Gastrocnemius medialis (tissue), 4 donors: ENCODE measurements around the gene FAM83D. TPM values are rescaled to one million over a fixed set of nuclear protein-coding genes. Genes with fewer than 3 reads are reported as not detected.

Experiments used
- ATAC-seq, 2 donors: fragments of 150-250 bp; one replicate each; pipeline ENCODE4 v1.9.1; 2016
- DNase-seq, 2 donors: peaks; one replicate each; pipeline ENCODE4 v3.0.0-alpha.2; 2019
- H3K27ac ChIP-seq, 4 donors: fragments of 200-600 bp; sonication (generic); 1 replicate in 1 of 4; 2 replicates in 3 of 4; pipeline ENCODE4 v1.5.1; 2016 to 2018; ENCODE audit warnings: mild to moderate bottlenecking in 2 of 4, moderate library complexity in 1 of 4
- H3K27me3 ChIP-seq, 3 donors: fragments of 200-600 bp; sonication (generic) in 2 of 3; 1 replicate in 1 of 3; 2 replicates in 2 of 3; pipeline versions ENCODE4 v1.5.1 to v1.6.0; 2016 to 2019; ENCODE audit warnings: mild to moderate bottlenecking in 1 of 3, moderate library complexity in 1 of 3
- H3K36me3 ChIP-seq, 2 donors: fragments of 200-600 bp; sonication (generic) in 1 of 2; one replicate each; pipeline ENCODE4 v1.5.1; 2017 to 2018
- H3K4me1 ChIP-seq, 2 donors: fragments of 200-600 bp; sonication (generic) in 1 of 2; one replicate each; pipeline ENCODE4 v1.5.1; 2016 to 2017; ENCODE audit warnings: mild to moderate bottlenecking in 2 of 2
- H3K4me3 ChIP-seq, 4 donors: fragments of 200-600 bp; sonication (generic) in 3 of 4; 1 replicate in 1 of 4; 2 replicates in 3 of 4; pipeline ENCODE4 v1.5.1; 2016 to 2019; ENCODE audit warnings: mild to moderate bottlenecking in 2 of 4
- H3K9me3 ChIP-seq, 3 donors: fragments of 200-600 bp; sonication (generic) in 2 of 3; 1 replicate in 1 of 3; 2 replicates in 2 of 3; pipeline ENCODE4 v1.5.1; 2016 to 2019
- CTCF ChIP-seq, 5 experiments: fragments of 450-650 bp in 3 of 5; fragments of 200-600 bp in 2 of 5; sonication (generic) in 2 of 5; IDR thresholded peaks in 4 of 5; conservative IDR thresholded peaks in 1 of 5; 1 replicate in 4 of 5; 2 replicates in 1 of 5; pipeline ENCODE4 v1.5.1; 2016 to 2019; ENCODE audit warnings: antibody characterized with exemption in 5 of 5, mild to moderate bottlenecking in 3 of 5, moderate library complexity in 3 of 5
- POLR2A ChIP-seq, 2 donors: fragments of 450-650 bp; IDR thresholded peaks; one replicate each; pipeline ENCODE4 v1.6.1; 2017; ENCODE audit warnings: antibody characterized with exemption in 2 of 2, mild to moderate bottlenecking in 2 of 2, moderate library complexity in 2 of 2
- in situ Hi-C, 4 donors: fragments of 200-750 bp; cut with MboI; loops; one replicate each; pipeline versions ENCODE4 v1.15.0 to v1.8.0; 2017; ENCODE audit warnings: low sequenced_read_pairs in 4 of 4
- intact Hi-C: fragments of 100-400 bp; cut with DNase I; formaldehyde crosslinking; loops from one replicate; pipeline ENCODE4 v1.15.1; 2023; ENCODE audit warnings: low total_unique reads
- total RNA-seq, 4 donors: library from RNA; depleted of rRNA; stranded (reverse); fragments of >200 nt; gene quantifications; one replicate each; pipeline versions ENCODE4 v1.1.0 to v1.2.3, GENCODE V29; 2016

Gene FAM83D
- total RNA-seq, 4 donors from 2014 or later: 0.40 TPM; not detected in 3

GRCh38 chr20:38946836-38947235, 20.6 kb downstream of the FAM83D start:
- no peaks in the 10 kb centered on the region for H3K27me3 ChIP-seq
- H3K4me3 ChIP-seq: no peak overlapping the region
- TF ChIP-seq POLR2A (IDR thresholded peaks at IDR 0.05) (no peak), CTCF (IDR thresholded peaks at IDR 0.05 in 4 of 5, conservative IDR thresholded peaks at IDR 0.05 in 1 of 5) (no peak)
- no peaks in the 10 kb centered on the region for H3K9me3 ChIP-seq
- no peaks in the 10 kb centered on the region for H3K4me1 ChIP-seq
- in situ Hi-C loops: no loop called here
- intact Hi-C loops: no loop called here
- DNase-seq (no peak), ATAC-seq (no peak)
- H3K36me3 ChIP-seq: no peaks in the 10 kb centered on the region
- H3K27ac ChIP-seq: no peak overlapping the region

GRCh38 chr20:38947931-38948362, 21.7 kb downstream of the FAM83D start:
- Histone ChIP-seq H3K4me1 (no peaks in the 10 kb centered on the region), H3K4me3 (no peak overlapping the region), H3K27me3 (no peaks in the 10 kb centered on the region), H3K9me3 (no peaks in the 10 kb centered on the region), H3K27ac (no peak overlapping the region), H3K36me3 (no peaks in the 10 kb centered on the region)
- in situ Hi-C loops (no loop called here), intact Hi-C loops (no loop called here)
- DNase-seq (no peak), ATAC-seq (no peak)
- TF ChIP-seq POLR2A (IDR thresholded peaks at IDR 0.05): no peak
- no peak for TF ChIP-seq CTCF (IDR thresholded peaks at IDR 0.05 in 4 of 5, conservative IDR thresholded peaks at IDR 0.05 in 1 of 5)

- H3K4me3 ChIP-seq: no peak overlapping the region
- intact Hi-C loops (no loop called here), in situ Hi-C loops (no loop called here)
- no peak overlapping the region for H3K27ac ChIP-seq
- ATAC-seq (no peak), DNase-seq (no peak)
- H3K27me3 ChIP-seq: no peaks in the 10 kb centered on the region
- TF ChIP-seq POLR2A (IDR thresholded peaks at IDR 0.05) (no peak), CTCF (IDR thresholded peaks at IDR 0.05 in 4 of 5, conservative IDR thresholded peaks at IDR 0.05 in 1 of 5) (no peak)
- H3K36me3 ChIP-seq: no peaks in the 10 kb centered on the region
- H3K9me3 ChIP-seq: no peaks in the 10 kb centered on the region
- H3K4me1 ChIP-seq: no peaks in the 10 kb centered on the region
These were observed 24.0 kb downstream of the FAM83D start for GRCh38 chr20:38950254-38950653.

GRCh38 chr20:38951611-38952010, 25.4 kb downstream of the FAM83D start:
- TF ChIP-seq POLR2A (IDR thresholded peaks at IDR 0.05): no peak
- Histone ChIP-seq H3K36me3 (no peaks in the 10 kb centered on the region), H3K4me1 (no peaks in the 10 kb centered on the region), H3K27ac (no peak overlapping the region), H3K4me3 (no peak overlapping the region), H3K9me3 (no peaks in the 10 kb centered on the region), H3K27me3 (no peaks in the 10 kb centered on the region)
- no peak for DNase-seq
- in situ Hi-C loops: no loop called here
- intact Hi-C loops: no loop called here
- no peak for ATAC-seq

- Histone ChIP-seq H3K9me3 (no peaks in the 10 kb centered on the region), H3K4me3 (no peak overlapping the region), H3K27me3 (no peaks in the 10 kb centered on the region), H3K36me3 (no peaks in the 10 kb centered on the region), H3K4me1 (no peaks in the 10 kb centered on the region), H3K27ac (no peak overlapping the region)
- DNase-seq: no peak
- ATAC-seq: no peak
- in situ Hi-C loops: no loop called here
- TF ChIP-seq CTCF (IDR thresholded peaks at IDR 0.05 in 4 of 5, conservative IDR thresholded peaks at IDR 0.05 in 1 of 5) (no peak), POLR2A (IDR thresholded peaks at IDR 0.05) (no peak)
- intact Hi-C loops: no loop called here
These were observed 25.9 kb downstream of the FAM83D start for GRCh38 chr20:38952153-38952552.
